DND-41 (cell line): ENCODE measurements around the gene IL17B.

Experiments used
- EZH2 ChIP-seq: IDR thresholded peaks from 3 replicates; pipeline ENCODE4 v1.6.1; 2012; ENCODE audit warnings: borderline replicate concordance, low read depth, mild to moderate bottlenecking, moderate library complexity, low read length, inconsistent platforms; ENCODE audit not compliant: severe bottlenecking
- TF ChIP-seq, protein P1 (sequence below): IDR thresholded peaks from 2 replicates; pipeline ENCODE4 v1.5.1; 2012; ENCODE audit warnings: borderline replicate concordance, low read length, moderate library complexity, mild to moderate bottlenecking; ENCODE audit not compliant: poor library complexity, severe bottlenecking; ENCODE audit errors: extremely low read depth

DNA sequence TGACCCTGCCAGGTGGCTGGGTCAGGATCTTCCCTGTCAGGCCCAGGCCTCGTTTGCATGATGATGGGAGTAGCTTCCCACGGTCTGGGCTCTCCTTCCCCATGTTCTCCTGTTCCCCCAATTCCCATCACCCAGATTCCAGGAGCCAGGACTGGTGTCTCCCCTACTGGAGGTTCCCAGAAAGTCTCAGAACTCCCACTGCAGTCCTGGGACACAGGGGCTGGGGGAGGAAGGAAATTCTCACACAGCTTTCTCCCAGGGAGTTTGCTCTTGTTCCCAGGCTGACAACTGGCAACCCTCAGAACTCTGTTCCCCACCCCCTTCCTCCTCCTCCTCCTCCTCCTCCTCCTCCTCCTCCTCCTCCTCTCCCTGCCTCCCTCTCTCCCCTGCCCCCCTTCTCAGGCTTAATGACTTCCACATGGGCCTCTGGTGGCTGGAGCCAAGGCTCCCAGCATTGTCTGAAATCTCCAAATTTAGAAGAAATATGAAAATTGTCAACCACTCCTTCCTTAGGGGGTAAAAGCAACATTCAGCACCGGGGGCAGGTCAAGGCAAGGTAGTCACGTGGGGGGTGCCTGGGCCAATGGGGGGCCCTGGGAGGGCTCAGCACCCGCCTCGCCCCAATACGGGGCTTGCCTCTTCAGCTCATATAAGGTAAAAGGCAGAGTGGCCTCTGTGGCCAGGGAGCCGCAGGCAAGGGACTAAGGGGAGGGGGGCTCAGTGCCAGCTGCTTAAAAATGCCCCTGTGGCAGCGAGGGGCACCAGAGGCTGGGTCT is 27.3 kb upstream of the IL17B start:
- TF ChIP-seq, protein P1, sequence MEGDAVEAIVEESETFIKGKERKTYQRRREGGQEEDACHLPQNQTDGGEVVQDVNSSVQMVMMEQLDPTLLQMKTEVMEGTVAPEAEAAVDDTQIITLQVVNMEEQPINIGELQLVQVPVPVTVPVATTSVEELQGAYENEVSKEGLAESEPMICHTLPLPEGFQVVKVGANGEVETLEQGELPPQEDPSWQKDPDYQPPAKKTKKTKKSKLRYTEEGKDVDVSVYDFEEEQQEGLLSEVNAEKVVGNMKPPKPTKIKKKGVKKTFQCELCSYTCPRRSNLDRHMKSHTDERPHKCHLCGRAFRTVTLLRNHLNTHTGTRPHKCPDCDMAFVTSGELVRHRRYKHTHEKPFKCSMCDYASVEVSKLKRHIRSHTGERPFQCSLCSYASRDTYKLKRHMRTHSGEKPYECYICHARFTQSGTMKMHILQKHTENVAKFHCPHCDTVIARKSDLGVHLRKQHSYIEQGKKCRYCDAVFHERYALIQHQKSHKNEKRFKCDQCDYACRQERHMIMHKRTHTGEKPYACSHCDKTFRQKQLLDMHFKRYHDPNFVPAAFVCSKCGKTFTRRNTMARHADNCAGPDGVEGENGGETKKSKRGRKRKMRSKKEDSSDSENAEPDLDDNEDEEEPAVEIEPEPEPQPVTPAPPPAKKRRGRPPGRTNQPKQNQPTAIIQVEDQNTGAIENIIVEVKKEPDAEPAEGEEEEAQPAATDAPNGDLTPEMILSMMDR: no peak
- no peak for TF ChIP-seq EZH2
